SKM-1 treated with dmso at 0.1 percent for 144 hours (cell line): Measurements from ENCODE around the gene FSIP1.
A peak's percentile ranks its signal among the peaks of the same experiment; 100 is the strongest.

Source experiments
- DNase-seq: peaks from one replicate; lab custom pipeline; 2025; ENCODE audit not compliant: unreplicated experiment; lab: John Stamatoyannopoulos, UW

FSIP1 gene

DNA sequence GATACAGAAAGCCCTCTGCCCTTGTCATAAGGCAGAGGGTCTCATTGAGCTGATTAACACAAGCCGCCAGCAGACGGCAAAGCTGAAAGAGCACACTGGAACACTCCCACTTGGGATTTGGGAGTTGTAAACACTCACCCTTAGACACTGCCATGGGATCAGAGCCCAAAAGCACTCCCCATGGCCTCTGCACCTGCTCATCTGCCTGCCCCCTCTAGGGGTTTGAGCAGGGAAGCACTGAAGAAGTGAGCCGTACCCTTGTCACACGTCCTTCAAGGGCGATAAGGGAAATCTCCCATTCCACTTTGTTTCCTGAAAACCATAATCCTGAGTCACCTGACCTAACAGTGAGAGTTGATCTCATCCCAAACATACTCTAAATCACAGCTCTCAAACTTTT, 14.7 kb downstream of the FSIP1 start:
- DNase-seq = no peak

DNA sequence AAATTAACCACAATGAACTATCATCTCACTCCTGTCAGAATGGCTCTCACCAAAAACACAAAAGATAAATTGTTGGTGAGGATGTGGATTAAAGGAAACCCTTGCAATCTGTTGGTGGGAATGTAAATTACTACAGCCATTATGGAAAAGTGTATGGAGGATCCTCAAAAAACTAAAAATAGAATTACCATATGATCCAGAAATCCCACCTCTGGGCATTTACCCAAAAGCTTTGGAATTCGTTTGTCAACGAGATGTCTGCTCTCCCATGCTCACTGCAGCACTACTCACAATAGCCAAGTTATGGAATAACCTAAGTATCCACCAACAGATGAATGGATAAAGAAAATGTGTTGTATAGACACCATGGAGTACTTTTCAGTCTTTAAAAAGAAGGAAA, 21.6 kb downstream of the FSIP1 start:
- DNase-seq = no peak

DNA sequence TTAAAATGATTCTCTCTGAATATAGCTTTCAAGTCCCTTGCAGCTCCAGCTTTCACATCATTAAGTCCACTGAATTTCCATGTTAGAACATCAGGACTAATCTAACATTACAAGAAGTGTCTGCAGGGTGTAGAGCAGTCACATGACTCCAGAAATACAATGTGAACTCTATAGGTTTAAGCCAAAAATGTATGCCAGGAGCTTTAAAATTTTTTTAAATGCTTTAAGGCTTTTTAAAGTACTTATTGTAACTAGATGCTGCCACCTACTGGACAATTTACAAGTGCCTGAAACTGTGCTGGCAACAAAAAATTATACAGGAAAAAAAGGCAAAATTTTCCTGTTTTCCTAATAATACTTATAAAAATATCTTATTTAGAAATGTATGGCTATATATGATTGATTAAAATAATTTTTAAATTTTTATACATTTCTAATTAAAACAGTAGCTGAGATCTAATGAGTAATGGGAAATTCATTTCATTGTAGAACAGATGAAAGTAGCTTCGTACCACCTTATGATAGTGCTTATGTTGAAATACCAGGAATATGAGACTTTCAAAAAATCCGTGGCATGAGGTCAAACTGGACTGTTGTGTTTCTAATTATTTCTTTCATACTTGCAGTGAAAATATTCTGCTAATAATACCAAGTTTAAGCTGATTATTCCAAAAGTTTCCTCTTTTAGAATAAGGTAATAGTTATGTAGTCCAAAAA, 25.7 kb downstream of the FSIP1 start:
- peak; percentile 49 for DNase-seq

DNA sequence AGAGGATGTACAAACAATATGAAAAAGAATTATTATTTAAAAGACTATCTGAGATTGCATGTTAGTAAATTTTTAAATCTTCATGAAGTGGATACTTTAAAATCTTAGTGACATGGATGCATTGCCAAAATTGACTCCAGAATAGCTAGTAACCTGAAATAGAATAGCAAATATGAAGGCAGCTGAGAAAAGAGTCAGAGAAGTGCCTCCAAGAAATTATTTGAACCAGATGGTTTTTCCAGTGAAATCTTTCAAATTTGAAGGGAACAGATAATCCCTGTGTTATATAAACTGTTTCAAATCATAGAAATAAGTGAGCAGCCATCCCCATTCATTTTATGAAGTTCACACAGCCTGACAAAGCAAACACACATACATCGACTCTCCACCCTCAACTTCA, 29.6 kb downstream of the FSIP1 start:
- DNase-seq = no peak

DNA sequence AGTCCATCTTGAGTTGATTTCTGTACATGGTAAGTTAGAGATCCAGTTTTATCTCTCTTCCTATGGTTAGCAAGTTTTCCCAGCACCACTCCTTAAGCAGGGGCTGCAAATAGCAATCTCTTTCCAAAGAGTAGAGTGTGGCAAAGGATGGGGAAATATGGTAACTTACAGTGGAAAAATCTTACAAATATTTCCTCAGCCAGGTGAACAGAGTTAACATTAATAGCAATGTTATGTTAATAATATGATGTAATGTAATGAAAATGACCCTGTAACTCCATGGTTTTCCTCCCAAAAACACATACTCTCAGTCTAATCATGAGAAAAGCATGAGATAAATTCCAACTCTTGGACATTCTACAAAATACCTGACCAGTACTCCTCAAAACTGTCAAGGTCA, 30.4 kb downstream of the FSIP1 start:
- DNase-seq = no peak

DNA sequence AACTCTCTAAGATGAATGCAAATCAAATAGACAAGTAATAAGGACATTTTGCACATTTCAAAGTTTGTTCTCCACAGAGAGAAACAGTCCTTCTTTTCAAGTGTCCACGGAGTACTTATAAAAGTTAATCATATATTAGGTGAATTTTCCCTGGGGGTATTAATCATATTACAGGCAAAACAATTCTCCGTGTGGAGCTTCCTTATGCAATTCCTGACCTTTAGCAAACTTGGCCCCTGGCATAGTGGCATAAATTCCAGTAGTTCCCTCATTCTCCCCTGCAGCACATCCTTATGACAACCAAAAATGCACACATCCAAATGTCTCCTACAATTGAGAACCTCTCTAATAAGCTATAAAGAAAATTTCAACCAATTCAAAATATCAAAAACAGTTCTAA, 34.4 kb downstream of the FSIP1 start:
- no peak for DNase-seq

DNA sequence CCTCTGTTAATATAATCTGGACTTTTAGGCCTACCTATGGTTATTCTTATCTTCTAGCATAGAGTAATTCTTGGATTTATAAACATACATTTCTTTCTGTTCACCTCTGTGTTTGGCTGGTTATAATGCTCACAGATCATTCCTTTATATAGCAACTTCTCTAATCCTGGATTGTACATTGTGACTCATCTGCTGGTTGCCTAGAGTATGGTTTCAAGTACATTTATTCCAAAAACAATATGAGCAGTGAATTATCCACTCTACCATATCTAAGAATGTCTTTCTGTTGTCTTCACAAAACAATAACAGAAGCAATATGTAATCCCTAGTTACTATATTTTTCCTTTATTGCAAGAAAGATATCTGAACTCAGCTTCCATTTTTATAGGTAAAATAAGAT, 35.3 kb downstream of the FSIP1 start:
- DNase-seq = no peak

DNA sequence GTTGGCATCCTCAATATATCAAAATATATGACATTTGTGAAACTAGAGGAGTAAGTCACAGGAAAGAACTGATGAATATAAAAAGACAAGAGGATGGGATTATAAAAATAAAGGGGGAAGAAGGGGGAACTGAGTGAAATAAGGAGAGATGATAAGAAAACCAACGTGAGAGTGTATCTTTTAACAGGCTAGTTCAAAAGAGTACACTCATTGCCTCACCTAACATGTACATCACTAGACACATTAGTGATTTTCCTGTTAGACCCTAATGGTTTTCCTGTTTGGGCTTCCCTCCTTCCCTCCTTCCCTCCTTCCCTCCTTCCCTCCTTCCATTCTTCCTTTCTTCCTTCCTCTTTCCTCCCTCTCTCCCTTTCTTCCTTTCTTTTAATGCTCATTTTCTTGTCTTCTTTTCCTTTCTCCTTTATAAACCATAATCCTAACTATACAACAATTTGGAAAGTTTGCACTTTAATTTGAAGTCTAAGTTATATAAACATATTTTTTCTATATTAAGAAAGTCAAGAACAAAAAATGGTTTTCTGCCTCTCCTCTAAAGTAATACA, 35.8 kb downstream of the FSIP1 start:
- no peak for DNase-seq

DNA sequence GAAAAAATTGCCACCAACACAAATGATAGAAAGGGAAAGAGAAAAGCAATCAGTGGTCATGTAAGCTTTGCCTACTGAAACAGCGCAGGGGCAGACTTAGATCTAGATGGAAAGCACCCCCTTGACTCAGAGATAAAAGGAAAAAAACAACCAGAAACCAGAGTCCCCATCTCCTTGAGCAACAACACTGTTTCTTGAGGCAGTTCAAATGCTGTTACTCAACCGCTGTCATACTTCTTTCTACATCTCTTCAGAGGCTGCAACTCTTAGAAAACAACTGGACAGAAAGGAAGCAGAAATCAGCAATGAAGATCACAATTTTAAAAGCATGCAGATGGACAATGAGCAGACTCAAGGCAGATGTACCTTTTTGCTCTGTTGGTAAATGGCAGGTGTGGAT, 36.5 kb downstream of the FSIP1 start:
- peak; percentile 43 for DNase-seq

DNA sequence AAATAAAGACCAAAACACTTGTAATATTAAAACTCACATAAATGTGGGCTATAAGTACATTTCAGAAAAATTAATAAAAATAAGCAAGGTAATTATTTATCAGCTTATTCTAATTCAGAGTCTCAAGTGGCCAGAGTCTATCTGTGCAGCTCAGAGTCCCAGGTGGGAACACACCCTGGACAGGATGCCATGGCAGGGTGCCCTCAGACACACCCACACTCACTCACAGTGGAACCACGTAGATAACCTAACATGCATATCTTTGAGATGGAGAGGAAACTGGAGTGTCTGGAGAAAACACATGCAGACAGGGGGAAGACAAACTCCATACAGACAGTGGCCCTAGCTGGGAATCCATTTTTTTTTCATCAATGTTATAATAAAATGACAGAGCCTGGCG, 37.2 kb downstream of the FSIP1 start:
- no peak for DNase-seq

DNA sequence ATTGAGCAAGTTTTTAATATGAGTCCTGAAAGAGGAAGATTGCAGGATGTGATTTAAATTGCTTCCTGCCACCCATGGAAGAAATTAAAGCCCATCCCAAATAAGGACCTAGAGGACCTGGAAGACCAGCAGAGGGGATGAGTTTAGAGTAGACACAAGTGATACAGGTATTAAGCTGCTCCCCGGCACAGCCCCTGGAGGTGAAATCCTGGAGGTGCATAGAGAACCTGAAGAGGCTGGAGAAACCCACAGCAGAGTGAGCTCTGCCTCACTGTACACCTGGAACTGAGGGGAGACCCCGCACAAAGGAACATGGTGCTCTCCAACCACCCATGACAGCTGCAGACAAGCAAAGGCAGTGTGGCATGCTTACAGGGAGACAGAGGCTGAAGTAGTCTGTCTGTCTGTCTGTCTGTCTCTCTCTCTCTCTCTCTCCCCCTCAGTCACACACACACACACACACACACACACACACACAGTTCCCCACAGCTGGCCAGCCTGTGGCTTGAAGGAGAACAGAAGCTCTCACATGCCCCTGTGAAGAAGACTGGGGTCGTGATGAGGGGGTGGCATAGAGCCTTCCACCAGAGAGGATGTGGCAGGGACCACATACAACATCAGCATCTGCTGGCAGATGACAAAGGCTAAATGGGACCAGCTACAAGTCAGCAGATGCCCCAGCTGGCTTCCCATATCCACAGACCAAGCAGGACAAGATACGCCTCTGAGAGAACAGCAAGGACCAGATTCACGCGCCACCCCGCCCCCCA, 38.1 kb downstream of the FSIP1 start:
- no peak for DNase-seq

DNA sequence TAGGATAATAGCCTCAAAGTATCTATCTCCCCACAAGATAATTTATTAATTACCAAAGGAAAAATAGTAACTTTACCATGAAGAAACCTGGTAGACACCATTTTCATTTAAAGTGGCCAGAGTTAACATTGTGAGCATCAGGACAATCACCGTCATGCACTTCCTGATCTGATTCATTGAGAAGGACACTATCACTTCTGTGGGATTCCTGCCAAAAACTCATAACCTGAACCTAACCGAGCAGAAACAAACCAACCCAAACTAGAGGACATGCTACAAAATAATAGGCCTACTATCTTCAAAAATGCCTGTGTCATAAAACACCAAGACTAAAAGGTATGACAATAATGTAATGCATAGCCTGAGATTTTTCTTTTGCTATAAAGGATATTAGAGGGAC, 39.0 kb downstream of the FSIP1 start:
- no peak for DNase-seq

DNA sequence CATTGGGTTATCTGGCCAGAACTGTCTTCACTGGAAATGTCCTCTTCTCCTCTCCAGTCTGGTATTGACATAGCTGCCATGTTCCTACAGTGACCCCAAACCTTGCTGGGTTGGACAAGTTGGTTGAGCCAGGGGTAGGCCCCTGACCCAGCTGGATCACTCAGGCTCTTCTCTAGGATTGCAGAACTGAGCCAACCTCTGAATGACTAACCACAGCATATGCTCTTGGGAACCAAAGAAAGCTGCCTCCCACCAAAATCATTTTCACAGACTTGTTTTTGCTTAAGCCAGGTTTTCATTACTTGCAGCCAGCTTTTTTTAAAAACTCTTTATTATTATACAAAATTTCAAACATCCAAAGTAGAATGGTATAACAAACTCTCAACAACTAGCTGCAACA, 41.4 kb downstream of the FSIP1 start:
- no peak for DNase-seq

DNA sequence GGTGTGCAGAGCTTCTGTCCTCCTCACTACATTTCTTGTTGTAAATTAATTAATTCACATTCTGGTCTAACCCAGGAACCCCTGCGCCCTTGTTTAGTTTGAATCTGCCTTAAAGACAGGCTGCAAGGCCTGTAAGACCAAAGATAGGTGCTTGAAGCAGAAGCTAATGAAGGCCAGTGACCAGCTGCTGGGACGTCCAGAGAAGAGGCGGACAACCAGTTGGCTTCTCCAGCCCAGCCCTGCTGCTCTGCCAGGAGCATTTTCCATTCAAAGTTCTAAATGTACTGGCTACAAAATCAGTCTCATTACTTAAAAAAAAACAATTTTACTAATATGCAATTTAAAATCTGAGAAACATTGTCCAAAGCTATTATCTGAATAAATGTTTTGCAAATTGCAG, 43.6 kb downstream of the FSIP1 start:
- no peak for DNase-seq

DNA sequence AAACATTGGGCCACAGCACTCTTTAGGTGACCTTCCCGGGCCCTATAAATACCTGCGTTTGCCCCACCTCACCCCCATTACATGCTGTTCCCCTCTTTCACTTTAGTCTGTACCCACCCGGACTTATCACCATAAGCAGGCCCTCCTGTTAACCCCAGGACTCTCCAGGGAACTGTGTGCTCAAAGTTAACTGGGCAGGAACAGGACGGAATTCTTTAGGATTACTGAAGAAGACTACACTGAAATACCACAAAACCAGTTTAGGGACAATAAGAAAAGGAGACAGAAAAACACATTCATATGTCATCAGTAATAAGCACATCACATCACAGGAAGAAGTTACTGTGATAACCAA, 45.5 kb downstream of the FSIP1 start:
- no peak for DNase-seq

DNA sequence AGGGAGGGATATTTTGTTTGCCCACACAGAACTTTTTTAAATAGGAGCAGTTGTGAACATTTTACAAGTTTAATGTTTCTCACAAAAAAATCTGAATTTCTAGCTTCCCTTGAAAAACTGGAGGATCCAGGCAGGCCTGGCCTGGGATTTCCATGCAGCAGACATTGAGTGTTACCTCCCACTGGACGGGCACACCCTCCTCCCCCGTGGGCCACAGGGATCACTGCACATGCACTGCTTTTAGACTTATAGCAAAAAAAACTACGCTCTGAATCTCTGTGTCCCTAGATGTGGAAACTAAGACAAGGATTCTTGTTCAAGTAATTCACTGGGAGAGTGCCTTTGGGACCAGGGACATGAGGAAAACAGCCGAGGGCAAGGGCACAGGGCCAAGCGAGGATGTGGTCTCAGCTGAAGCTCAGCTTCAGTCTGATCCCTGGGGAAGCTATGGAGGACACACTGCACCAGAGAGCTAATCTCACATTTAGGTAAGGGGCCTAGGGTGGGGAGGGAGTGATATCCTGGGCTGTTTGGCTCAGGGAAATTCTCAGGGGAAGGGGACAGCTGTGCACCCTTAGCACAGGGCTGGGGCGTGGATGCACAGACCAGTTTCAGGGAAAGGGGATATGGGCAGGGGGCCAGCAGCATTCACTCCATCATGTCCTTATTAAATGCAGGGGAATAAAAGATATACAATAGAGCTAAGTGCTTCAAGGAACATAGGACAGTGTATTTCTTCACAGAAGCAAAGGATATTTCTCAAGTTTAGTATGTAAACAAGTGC, 46.0 kb downstream of the FSIP1 start:
- DNase-seq = no peak

DNA sequence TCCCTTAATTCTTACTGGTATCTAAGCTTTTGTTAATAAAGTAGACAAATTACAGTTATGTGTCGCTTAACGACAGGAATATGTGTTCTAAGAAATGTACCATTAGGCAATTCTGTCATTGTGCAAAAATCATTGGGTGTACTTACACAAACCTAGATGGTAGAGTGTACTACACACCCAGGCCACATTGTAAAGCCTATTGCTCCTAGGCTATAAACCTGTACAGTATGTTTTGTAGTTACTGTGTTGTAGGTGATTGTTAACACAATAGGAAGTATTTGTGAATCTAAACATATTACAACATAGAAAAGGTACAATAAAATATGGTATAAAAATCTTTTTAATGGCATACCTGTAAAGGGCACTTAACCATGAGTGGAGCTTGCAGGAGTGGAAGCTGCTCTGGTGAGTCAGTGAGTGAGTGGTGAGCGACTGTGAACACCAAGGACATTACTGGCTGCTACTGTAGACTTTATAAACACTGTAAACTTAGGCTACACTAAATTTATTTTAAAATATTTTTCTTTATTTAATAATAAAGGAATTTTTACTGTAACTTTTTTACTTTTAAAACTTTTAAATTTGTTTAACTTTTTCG, 47.4 kb downstream of the FSIP1 start:
- no peak for DNase-seq

DNA sequence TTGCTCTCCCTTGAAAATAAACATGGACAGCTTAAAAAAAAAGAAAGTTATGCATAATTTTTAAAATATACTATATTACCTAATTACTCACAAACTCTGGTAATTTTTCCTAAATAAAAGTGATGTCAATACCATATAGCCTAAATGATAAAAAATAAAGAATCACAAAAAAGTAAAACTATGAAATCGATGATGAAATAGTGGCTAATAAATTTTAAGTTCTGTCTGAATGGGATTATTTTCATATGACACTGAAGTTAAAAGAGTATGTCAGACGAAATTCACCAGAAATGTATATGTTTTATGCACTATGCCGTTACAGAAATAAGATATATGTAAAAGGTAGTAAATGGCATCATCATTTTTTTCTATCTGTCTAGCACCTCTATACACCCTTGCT, 51.4 kb downstream of the FSIP1 start:
- no peak for DNase-seq

DNA sequence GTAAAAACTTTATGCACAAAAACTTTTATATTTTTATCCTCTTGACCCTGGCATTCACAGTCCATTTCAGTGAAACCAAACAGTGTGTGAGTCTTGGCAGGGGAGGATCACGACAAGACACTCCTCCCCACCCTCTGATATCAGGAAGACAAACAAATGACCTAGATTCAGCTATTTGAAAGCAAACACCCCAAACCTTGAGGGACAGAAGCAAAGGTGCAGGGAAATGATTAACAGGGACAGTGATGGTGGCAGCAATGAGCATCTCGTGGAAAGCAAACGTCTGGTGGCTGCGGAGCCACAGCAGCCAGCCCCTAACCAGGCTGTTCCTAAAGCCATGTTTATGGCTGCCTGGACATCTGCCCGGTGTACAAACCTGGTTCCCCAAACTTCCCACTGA, 52.1 kb downstream of the FSIP1 start:
- no peak for DNase-seq

DNA sequence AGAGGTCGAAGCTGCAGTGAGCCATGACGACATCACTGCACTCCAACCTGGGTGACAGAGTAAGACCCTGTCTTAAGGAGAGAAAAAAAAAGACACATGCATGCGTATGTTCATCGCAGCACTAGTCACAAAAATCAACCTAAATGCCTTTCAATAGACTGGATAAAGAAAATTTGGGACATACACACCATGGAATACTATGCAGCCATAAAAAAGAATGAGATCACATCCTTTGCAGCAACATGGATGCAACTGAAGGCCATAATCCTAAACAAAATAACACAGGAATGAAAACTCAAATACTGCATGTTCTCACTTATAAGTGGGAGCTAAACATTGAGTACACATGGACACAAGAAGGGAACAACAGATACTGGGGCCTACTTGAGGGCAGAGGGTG, 53.1 kb downstream of the FSIP1 start:
- no peak for DNase-seq

DNA sequence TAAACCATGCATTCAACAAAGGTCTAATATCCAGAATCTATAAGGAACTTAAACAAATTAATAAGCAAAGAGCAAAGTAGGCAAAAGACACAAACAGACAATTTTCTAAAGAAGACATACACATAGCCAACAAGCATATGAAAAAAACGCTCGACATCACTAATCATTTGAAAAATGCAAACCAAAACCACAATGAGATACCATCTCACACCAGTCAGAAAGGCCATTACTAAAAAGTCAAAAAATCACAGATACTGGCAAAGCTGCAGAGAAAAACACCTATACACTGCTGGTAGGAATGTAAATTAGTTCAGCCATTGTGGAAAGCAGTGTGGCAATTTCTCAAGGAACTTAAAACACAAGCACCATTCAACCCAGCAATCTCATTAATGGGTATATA, 53.8 kb downstream of the FSIP1 start:
- DNase-seq = no peak
